T-cell (primary cell): ENCODE measurements around the gene PRDM16. TPM values are rescaled to one million over a fixed set of nuclear protein-coding genes. Genes with fewer than 3 reads are reported as not detected.

ENCODE experiments used
- ATAC-seq, 4 experiments: fragments of 200-7000 bp in 3 of 4; fragments of 150-1000 bp in 1 of 4; cut with Tn5 transposase; replicated peaks in 1 of 4; 1 replicate in 3 of 4; 2 replicates in 1 of 4; pipeline ENCODE4 v1.10.0; 2021; ENCODE audit warnings: moderate library complexity in 3 of 4, mild to moderate bottlenecking in 2 of 4, moderate number of reproducible peaks in 1 of 4
- CTCF ChIA-PET, 2 donors: fragments of 300-600 bp; sonication (Branson Sonifier 250); formaldehyde crosslinking; loops; one replicate each; lab custom pipeline; 2022; ENCODE audit warnings: antibody characterized with exemption in 2 of 2; lab: Charles Lee
- POLR2A ChIA-PET, 2 donors: fragments of 300-600 bp; sonication (Branson Sonifier 250); formaldehyde crosslinking; loops; one replicate each; lab custom pipeline; 2022; ENCODE audit warnings: antibody characterized with exemption in 2 of 2; lab: Charles Lee
- DNase-seq, 35 experiments: peaks; one replicate each; pipeline versions ENCODE4 v3.0.0 to v3.0.0-alpha.2; 2013 to 2023
- H3K27ac ChIP-seq: one replicate; pipeline ENCODE4 v1.5.1; 2013; ENCODE audit warnings: low read length
- H3K27me3 ChIP-seq, 2 experiments: replicated peaks in 1 of 2; 1 replicate in 1 of 2; 2 replicates in 1 of 2; pipeline versions ENCODE4 v1.6.1 to v1.7.0; 2013; ENCODE audit warnings: low read length in 1 of 2, mixed read lengths in 1 of 2; ENCODE audit not compliant: control insufficient read depth in 2 of 2, insufficient read depth in 2 of 2; ENCODE audit errors: extremely low read depth in 1 of 2
- H3K36me3 ChIP-seq, 2 donors: 1 replicate in 1 of 2; 2 replicates in 1 of 2; pipeline versions ENCODE4 v1.6.1 to v1.7.0; 2013; ENCODE audit warnings: low read length in 1 of 2; ENCODE audit not compliant: control insufficient read depth in 2 of 2, insufficient read depth in 1 of 2; ENCODE audit errors: extremely low read depth in 1 of 2
- H3K4me1 ChIP-seq, 2 experiments: 1 replicate in 1 of 2; 2 replicates in 1 of 2; pipeline versions ENCODE4 v1.6.1 to v1.7.0; 2013; ENCODE audit warnings: low read length in 2 of 2, mixed read lengths in 1 of 2; ENCODE audit not compliant: insufficient read depth in 2 of 2, control insufficient read depth in 1 of 2; ENCODE audit errors: extremely low read depth in 1 of 2
- H3K4me3 ChIP-seq, 2 donors: 1 replicate in 1 of 2; 2 replicates in 1 of 2; pipeline versions ENCODE4 v1.5.1 to v1.7.0; 2013; ENCODE audit warnings: mild to moderate bottlenecking in 2 of 2, low read length in 1 of 2, moderate library complexity in 1 of 2; ENCODE audit not compliant: control insufficient read depth in 1 of 2; ENCODE audit errors: extremely low read depth in 1 of 2
- H3K9me3 ChIP-seq: 2 replicates; pipeline ENCODE4 v1.7.0; 2013
- H3K27ac Mint-ChIP-seq, 2 donors: one replicate each; pipeline ENCODE4 v1.8.0; 2020 to 2021; ENCODE audit warnings: mild to moderate bottlenecking in 2 of 2, mixed read lengths in 2 of 2
- H3K27me3 Mint-ChIP-seq, 2 donors: one replicate each; pipeline ENCODE4 v1.8.0; 2021 to 2022; ENCODE audit warnings: mixed read lengths in 2 of 2
- H3K36me3 Mint-ChIP-seq: one replicate; pipeline ENCODE4 v1.8.0; 2021; ENCODE audit warnings: mixed read lengths
- H3K4me1 Mint-ChIP-seq, 3 donors: one replicate each; pipeline ENCODE4 v1.8.0; 2020 to 2022; ENCODE audit warnings: mixed read lengths in 3 of 3, mild to moderate bottlenecking in 1 of 3
- H3K4me3 Mint-ChIP-seq, 3 donors: one replicate each; pipeline ENCODE4 v1.8.0; 2020 to 2022; ENCODE audit warnings: mild to moderate bottlenecking in 3 of 3, mixed read lengths in 3 of 3, moderate library complexity in 3 of 3
- H3K9me3 Mint-ChIP-seq, 3 donors: one replicate each; pipeline ENCODE4 v1.8.0; 2020 to 2022; ENCODE audit warnings: mixed read lengths in 3 of 3
- WGBS: methylation state at CpG from one replicate; pipeline ENCODE4 v1.1.5; 2013; ENCODE audit warnings: missing lambda C conversion rate; ENCODE audit not compliant: insufficient coverage; 5-methylcytosine and 5-hydroxymethylcytosine counted together
- total RNA-seq, 35 experiments: library from RNA in 6 of 35; stranded (reverse) in 6 of 35; fragments of 120-200 nt in 1 of 35; gene quantifications; one replicate each; pipeline versions ENCODE4 v1.2.1 to v1.2.4 and lab custom pipeline; 2013 to 2026

Gene PRDM16
- total RNA-seq, 5 donors from 2014 or later (not counting 1 experiment from before 2014, with no cell fraction given) = 0.15 to 0.70 (median 0.24) TPM; not detected in 1

DNA sequence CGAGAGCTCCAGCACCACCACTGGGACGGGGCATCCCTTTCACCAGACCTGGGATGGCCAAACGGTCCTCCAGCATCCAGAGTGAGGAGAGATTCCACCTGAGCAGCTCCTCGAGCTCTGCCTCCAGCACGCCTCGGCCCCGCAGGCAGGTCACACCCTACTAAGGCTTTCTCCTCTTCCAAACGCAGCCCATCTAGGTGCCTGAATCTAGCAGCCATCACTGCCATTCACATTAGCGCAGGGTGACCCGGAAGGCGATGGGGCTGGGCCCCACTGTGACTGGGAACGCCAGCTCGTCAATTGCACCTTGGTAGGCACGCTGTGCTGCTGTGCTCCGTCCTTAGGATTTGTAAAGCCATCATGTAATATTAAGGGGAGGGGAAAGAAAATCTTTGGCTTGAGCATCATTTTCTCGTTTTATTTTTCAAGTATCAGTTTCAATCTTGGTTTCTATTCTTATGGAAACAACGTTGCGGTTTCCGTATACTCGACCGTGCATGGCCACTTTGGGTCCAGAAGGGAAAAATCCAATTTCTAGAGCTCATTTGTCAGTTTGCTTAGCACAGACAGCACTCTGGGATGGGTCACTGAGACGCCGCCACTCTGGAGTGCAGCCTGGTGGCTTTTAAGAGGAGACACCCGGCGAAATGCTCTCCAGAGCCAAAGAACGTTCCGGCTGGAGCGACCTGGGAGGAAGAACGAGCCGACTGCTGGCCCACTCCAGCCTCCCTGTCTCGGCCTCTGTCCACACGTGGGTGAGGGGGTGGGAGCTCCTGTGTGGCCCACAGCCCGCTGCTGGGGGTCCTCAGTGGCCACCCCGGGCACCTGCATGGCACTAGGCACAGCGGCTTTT is 173.6 kb downstream of the PRDM16 start:
- Mint-ChIP-seq H3K4me1 (no peaks in the 10 kb centered on the region), H3K27me3 (peaks cover 4 to 8% of the 10 kb centered on the region in 2 donors), H3K4me3 (no peak overlapping the region), H3K27ac (no peak overlapping the region), H3K9me3 (no peaks in the 10 kb centered on the region), H3K36me3 (no peaks in the 10 kb centered on the region)
- CTCF ChIA-PET = no interaction called here
- no peak overlapping the region for H3K27ac ChIP-seq
- H3K9me3 ChIP-seq = no peaks in the 10 kb centered on the region
- POLR2A ChIA-PET = no interaction called here
- no peaks in the 10 kb centered on the region for H3K4me1 ChIP-seq
- H3K36me3 ChIP-seq = no peaks in the 10 kb centered on the region
- ATAC-seq = no peak
- no peak overlapping the region for H3K4me3 ChIP-seq
- no peak for DNase-seq
- peaks cover 4 to 6% of the 10 kb centered on the region in 2 experiments for H3K27me3 ChIP-seq
- 84% methylated on average over 30 of the region's 35 CpGs for WGBS

DNA sequence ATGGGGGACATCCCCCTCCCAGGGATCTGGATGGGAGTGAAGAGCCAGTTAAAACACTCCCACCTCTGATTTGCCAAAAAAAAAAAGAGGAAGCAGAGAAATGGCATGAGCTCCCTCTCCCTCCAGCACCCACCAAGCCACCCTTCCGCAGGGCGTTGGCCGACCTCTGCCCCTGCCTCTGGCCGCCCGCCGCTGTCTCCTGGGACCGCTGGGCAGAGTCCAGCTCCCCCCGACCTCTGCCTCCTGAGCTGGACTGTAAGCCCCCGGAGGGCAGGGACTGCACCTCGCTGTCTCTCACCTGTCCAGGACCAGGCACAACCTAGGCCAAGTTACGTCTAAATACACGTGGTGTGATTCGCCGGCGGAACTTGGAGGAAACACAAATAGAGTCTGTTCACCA is 174.3 kb downstream of the PRDM16 start:
- 77% methylated on average over 13 of the region's 15 CpGs for WGBS
- ChIA-PET CTCF (no interaction called here), POLR2A (no interaction called here)
- ATAC-seq (no peak), DNase-seq (no peak)
- Histone ChIP-seq H3K9me3 (no peaks in the 10 kb centered on the region), H3K27ac (no peak overlapping the region), H3K36me3 (no peaks in the 10 kb centered on the region), H3K4me3 (no peak overlapping the region), H3K4me1 (no peaks in the 10 kb centered on the region), H3K27me3 (peaks cover 4 to 9% of the 10 kb centered on the region in 2 experiments)
- Mint-ChIP-seq H3K4me1 (no peaks in the 10 kb centered on the region), H3K27me3 (peaks cover 9 to 14% of the 10 kb centered on the region in 2 donors), H3K9me3 (no peaks in the 10 kb centered on the region), H3K36me3 (no peaks in the 10 kb centered on the region), H3K4me3 (no peak overlapping the region), H3K27ac (no peak overlapping the region)

DNA sequence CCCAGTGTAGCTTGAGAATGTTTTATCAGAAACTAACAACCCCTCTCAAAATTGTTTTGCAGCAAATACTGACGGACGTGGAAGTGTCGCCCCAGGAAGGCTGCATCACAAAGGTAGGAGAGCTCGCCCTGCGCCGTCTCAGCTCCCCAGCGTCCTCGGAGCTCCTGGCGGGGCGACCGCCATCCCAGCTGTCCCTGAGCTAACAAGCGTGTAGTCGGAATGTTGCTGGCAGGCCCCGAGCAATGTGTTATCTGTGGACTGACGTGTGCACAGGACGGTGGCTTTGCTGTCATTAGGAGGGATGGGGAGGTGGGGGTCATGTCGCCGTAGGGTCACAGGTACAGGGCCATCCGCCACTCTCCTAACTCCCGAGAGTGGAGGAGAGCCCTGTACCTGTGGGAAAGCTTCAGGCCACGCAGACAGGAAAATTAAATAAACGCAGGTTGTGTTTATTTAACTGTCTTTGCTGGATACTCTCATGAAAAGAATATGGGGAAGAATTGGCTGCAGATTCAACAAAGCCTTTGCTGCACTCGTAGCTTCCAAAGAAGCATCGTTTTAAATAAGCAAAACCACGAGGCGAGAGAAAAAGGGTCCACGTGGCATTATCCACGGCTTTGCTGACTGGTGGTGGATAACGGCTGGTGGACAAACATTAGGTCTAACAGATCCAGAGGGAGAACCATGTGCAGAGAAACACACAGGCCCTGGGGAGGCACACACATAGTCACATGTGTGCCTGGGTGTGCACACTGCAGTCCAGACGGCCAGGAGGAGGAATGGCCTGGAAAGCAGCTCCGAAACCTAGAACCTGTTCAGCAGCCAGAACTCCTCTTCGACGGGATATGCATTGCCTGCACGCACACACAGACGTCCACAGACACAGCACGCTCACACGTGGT is 175.3 kb downstream of the PRDM16 start:
- no peak overlapping the region for H3K27ac Mint-ChIP-seq
- no peak overlapping the region for H3K27ac ChIP-seq
- no peak overlapping the region for H3K4me3 ChIP-seq
- 84% methylated on average over 31 of the region's 37 CpGs for WGBS
- H3K27me3 ChIP-seq = peaks cover 8 to 15% of the 10 kb centered on the region in 2 experiments
- POLR2A ChIA-PET = no interaction called here
- ATAC-seq = no peak
- H3K9me3 Mint-ChIP-seq = no peaks in the 10 kb centered on the region
- no peaks in the 10 kb centered on the region for H3K9me3 ChIP-seq
- H3K4me1 ChIP-seq = no peaks in the 10 kb centered on the region
- H3K4me1 Mint-ChIP-seq = no peaks in the 10 kb centered on the region
- no peak for DNase-seq
- no peaks in the 10 kb centered on the region for H3K36me3 Mint-ChIP-seq
- peaks cover 12 to 21% of the 10 kb centered on the region in 2 donors for H3K27me3 Mint-ChIP-seq
- CTCF ChIA-PET = no interaction called here
- H3K4me3 Mint-ChIP-seq = no peak overlapping the region
- H3K36me3 ChIP-seq = no peaks in the 10 kb centered on the region

DNA sequence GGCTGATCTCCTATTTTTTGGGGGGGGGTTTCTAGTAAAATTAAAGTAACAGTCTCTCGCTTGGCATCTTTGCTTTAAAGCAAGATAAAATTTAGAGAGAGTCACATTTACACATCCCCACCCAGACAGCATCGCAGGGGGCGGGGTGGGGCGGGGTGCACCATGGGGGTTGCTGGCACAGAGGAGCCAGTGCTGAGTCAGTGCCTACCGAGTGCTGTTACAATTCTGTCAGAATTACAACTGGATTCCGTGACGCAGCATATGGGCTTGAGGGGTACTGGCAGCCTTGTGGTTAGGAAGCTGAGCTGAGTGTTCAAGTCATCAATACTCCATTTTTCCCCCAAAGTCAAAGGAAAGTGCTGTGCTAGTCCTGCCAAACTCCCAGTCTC is 175.9 kb downstream of the PRDM16 start:
- H3K27ac ChIP-seq = no peak overlapping the region
- ATAC-seq = no peak
- H3K4me1 ChIP-seq = no peaks in the 10 kb centered on the region
- ChIA-PET POLR2A (no interaction called here), CTCF (no interaction called here)
- Mint-ChIP-seq H3K4me1 (no peaks in the 10 kb centered on the region), H3K9me3 (no peaks in the 10 kb centered on the region), H3K27ac (no peak overlapping the region), H3K27me3 (peaks cover 12 to 25% of the 10 kb centered on the region in 2 donors), H3K4me3 (no peak overlapping the region), H3K36me3 (no peaks in the 10 kb centered on the region)
- H3K36me3 ChIP-seq = no peaks in the 10 kb centered on the region
- H3K27me3 ChIP-seq = peaks cover 8 to 16% of the 10 kb centered on the region in 2 experiments
- 88% methylated on average over 3 of the region's 7 CpGs for WGBS
- no peaks in the 10 kb centered on the region for H3K9me3 ChIP-seq
- no peak overlapping the region for H3K4me3 ChIP-seq
- DNase-seq = no peak

DNA sequence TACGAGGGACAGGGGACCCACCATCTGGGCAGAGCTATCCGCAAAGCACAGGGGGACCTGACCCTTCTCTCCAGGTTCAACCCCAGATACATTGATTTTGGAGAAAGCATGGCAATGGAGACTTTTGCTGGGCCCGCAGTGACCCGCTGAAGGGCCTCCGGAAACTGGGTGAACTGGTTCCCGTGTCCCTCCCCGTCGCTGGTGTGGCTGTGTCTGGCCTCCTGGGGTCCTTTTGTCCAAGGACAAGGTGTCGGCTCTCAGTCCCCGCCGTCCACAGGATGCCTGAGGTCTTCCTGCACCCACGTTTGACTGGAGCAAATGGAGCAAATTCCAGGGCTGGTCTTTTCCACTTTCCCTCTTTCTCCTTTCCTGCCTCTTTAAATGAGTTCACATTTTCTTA is 176.3 kb downstream of the PRDM16 start:
- peaks cover 8 to 19% of the 10 kb centered on the region in 2 experiments for H3K27me3 ChIP-seq
- H3K9me3 ChIP-seq = no peaks in the 10 kb centered on the region
- DNase-seq (no peak), ATAC-seq (no peak)
- Mint-ChIP-seq H3K27ac (no peak overlapping the region), H3K36me3 (no peaks in the 10 kb centered on the region), H3K9me3 (no peaks in the 10 kb centered on the region), H3K4me1 (no peaks in the 10 kb centered on the region), H3K27me3 (peaks cover 12 to 25% of the 10 kb centered on the region in 2 donors), H3K4me3 (no peak overlapping the region)
- ChIA-PET POLR2A (no interaction called here), CTCF (no interaction called here)
- WGBS = 85% methylated on average over 12 of the region's 12 CpGs
- H3K4me1 ChIP-seq = no peaks in the 10 kb centered on the region
- H3K4me3 ChIP-seq = no peak overlapping the region
- no peak overlapping the region for H3K27ac ChIP-seq
- H3K36me3 ChIP-seq = no peaks in the 10 kb centered on the region

DNA sequence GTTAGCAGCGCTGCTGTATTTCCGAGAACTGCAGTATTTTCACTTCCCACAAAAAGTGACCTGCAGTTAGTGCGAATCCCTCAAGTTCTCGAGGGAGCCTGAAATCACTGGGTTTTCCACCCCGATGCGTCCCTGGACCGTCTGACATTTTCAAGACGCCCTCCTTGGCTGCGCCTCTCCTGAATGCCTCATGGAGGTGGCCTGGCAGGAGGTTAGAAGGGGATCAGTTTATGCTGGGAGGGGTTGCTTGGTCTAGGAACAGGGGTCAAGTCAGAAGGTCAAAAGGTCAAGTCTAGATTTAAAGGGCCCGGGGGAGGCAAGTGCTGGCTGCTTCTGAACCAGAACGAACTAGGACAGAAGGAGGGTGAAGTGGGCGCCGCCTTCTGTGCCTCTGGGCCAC is 176.8 kb downstream of the PRDM16 start:
- H3K27me3 Mint-ChIP-seq = peaks cover 12 to 27% of the 10 kb centered on the region in 2 donors
- H3K4me1 Mint-ChIP-seq = no peaks in the 10 kb centered on the region
- DNase-seq (no peak), ATAC-seq (no peak)
- H3K27ac Mint-ChIP-seq = no peak overlapping the region
- H3K9me3 Mint-ChIP-seq = no peaks in the 10 kb centered on the region
- H3K36me3 Mint-ChIP-seq = no peaks in the 10 kb centered on the region
- H3K36me3 ChIP-seq = no peaks in the 10 kb centered on the region
- H3K4me3 ChIP-seq = no peak overlapping the region
- 95% methylated on average over 13 of the region's 13 CpGs for WGBS
- no peaks in the 10 kb centered on the region for H3K9me3 ChIP-seq
- no peak overlapping the region for H3K4me3 Mint-ChIP-seq
- peaks cover 8 to 19% of the 10 kb centered on the region in 2 experiments for H3K27me3 ChIP-seq
- CTCF ChIA-PET = no interaction called here
- H3K27ac ChIP-seq = no peak overlapping the region
- POLR2A ChIA-PET = no interaction called here
- no peaks in the 10 kb centered on the region for H3K4me1 ChIP-seq
